Fibroblast of skin of abdomen (primary cell): ENCODE results near the gene PDGFRB. TPM values are rescaled to one million over a fixed set of nuclear protein-coding genes. Genes with fewer than 3 reads are reported as not detected.

Experiments
- DNase-seq: peaks from one replicate; pipeline ENCODE4 v3.0.0-alpha.2; 2013
- polyA plus RNA-seq, 2 experiments: library from polyadenylated mRNA; unstranded; fragments of 120-200 nt; gene quantifications; one replicate each; pipeline ENCODE4 v1.2.1, GENCODE V29; 2013; ENCODE audit not compliant: insufficient read length in 2 of 2

Gene PDGFRB
- 190 TPM for polyA plus RNA-seq (2013, experiment 1 of 2; ENCODE audit: insufficient read length)
- polyA plus RNA-seq (2013, experiment 2 of 2; ENCODE audit: insufficient read length) = 194 TPM

DNA sequence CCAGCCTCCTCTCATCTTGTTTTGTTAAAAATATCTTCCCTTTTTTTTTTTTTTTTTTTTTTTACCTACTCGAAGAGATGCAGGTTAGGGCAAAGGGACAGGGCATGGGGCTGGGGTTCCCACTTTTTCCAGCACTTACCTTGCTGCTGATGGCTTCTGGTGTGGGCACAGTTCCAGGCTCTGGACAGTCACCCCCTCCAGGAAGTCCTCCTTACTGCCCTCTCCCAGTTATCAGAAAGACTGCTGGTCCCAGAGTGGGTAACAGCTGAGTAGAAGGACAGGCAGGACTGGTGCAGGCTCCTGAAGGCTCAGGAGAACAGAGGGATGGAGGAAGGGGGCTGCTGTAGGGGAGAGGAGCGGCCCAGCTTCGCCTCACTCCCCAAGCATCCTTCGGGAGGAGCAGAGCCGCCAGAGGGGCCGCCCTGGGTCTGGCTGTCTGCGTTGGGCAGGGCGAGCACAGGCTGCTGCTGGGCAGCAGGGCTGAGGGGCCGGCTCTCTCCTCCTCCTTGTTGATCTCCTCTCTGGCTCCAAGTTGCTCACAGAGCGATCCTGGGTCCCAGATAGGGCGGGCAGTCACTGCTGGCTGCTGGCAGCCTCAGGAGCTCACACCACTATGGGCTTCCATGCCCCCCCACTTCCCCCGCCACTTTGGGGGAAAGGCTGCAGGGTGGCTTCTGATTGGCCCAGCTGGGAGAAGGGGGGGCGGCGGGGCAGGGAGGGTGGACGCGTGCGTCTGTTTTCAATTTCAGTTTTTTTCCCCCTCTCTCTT lies at the start of gene PDGFRB:
Gene PDGFRB (minus strand): TSS at position 588 of the 769 bp plus-strand sequence. CDS start 18,798 bp downstream, outside the sequence.
- peak; percentile 95 for DNase-seq

GRCh38 chr5:150204590-150204960 lies 48.9 kb upstream of the PDGFRB start:
- DNase-seq = no peak

GRCh38 chr5:150203832-150204589 lies 48.4 kb upstream of the PDGFRB start:
- DNase-seq = no peak

- DNase-seq = no peak
These were observed 46.9 kb upstream of the PDGFRB start for GRCh38 chr5:150202501-150202900.

GRCh38 chr5:150197476-150197875 lies 41.8 kb upstream of the PDGFRB start:
- DNase-seq = no peak

DNA sequence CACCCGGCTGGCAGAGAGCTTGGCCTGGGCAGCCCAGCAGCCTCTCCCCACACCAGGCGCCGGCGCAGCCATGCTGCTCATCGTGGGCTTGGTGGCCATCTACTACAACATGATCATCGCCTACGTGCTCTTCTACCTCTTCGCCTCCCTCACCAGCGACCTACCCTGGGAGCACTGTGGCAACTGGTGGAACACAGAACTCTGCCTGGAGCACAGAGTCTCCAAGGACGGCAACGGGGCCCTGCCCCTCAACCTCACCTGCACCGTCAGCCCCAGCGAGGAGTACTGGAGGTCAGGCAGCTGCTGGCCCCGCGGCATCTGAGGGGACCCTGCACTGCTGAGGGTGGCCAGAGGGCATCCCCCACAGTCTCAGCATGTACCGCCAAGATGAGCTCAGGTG lies 41.3 kb upstream of the PDGFRB start:
- DNase-seq = no peak

- no peak for DNase-seq
These were observed 40.9 kb upstream of the PDGFRB start for GRCh38 chr5:150196514-150196913.

DNA sequence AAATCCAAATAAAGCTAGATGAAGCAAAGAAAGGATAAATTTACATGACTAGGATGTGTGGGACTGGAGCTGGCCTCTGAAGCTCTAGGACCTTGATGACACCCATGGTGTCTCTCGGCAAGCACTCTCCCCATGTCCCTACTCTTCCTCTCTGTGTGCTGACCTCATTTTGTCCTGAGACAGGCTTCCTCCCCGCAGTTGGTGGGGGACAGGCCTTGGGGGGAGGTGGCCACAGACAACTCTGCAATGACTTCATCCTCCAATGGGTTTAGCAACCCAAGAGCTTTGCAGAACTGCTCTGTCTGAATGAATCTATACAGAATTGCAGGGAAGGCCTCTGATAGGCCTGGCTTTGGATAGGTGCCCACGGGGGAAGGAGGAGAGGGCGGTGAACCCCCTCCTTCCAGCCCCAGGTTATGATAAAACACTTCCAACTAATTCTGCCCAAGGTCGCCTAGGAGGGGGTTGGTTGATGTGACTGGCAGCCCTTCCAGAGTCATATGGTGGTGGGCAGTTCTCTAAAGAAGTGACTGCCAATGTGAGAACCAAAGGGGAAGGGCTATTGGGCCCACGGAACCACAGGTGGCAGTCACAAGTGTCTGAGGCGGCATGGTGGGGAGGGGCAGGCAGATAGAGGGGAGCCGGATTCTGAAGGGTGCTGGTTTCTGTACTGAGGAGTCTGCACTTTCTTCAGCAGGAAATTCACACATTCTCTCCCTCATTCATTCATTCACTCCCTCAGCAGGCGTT lies 40.3 kb upstream of the PDGFRB start:
- no peak for DNase-seq

GRCh38 chr5:150192462-150192861 lies 36.8 kb upstream of the PDGFRB start:
- DNase-seq = no peak

DNA sequence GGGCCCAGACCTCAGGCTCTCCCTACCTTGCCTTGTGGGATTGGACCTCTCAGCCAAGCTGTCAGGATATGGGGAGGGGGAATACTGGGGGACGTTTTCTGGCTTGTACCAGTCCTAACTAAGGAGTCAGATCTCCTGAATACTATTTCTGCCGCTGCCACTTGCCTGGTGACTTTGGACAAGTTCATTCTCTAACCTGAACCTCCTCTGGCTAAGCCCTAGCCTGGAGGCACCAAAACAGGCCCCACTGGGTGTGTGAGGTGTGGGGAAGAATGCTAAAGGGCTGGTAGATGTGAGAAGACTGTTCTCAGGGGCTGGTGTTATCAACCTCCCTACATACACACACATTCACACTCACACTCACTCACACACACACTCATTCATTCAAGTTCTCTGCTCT lies 35.3 kb upstream of the PDGFRB start:
- no peak for DNase-seq

DNA sequence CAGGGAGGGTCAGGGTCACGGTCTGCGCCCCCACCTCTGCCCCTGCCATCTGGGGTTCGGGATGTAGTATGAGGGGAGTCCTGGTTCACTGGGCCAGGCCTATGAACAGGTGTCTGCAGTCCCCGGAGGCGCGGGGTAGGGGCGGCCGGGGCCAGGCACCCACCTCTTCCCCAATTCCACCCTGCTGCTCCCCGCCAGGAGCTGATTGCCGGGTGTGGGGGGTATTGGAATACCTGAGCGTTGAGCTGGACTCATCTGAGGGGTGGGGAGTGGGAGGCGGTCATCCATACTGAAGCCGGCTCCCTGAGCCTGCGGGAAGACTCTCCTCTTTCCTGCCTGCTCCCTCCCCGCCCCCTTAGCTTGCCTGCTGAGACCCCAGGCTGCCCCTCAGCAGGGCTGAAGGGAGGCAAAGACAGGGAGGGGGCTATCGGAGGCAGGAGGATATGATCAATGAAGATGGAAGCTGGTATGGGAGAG lies 34.9 kb upstream of the PDGFRB start:
- DNase-seq = no peak

GRCh38 chr5:150189728-150190502 lies 34.3 kb upstream of the PDGFRB start, which contains the start of gene SLC6A7:
SLC6A7 (plus strand) TSS chr5:150190062; CDS start chr5:150190328, 266 bp downstream.
- DNase-seq = no peak

- no peak for DNase-seq
These were observed 33.7 kb upstream of the PDGFRB start for GRCh38 chr5:150189326-150189725.

- no peak for DNase-seq
These were observed 32.6 kb upstream of the PDGFRB start for GRCh38 chr5:150188146-150188842.

GRCh38 chr5:150186897-150187296 lies 31.3 kb upstream of the PDGFRB start:
- DNase-seq = no peak

- no peak for DNase-seq
These were observed 30.5 kb upstream of the PDGFRB start for GRCh38 chr5:150186137-150186536.

- DNase-seq = no peak
These were observed 29.6 kb upstream of the PDGFRB start for GRCh38 chr5:150184990-150185912.

- no peak for DNase-seq
These were observed 28.4 kb upstream of the PDGFRB start for GRCh38 chr5:150184006-150184405.

DNA sequence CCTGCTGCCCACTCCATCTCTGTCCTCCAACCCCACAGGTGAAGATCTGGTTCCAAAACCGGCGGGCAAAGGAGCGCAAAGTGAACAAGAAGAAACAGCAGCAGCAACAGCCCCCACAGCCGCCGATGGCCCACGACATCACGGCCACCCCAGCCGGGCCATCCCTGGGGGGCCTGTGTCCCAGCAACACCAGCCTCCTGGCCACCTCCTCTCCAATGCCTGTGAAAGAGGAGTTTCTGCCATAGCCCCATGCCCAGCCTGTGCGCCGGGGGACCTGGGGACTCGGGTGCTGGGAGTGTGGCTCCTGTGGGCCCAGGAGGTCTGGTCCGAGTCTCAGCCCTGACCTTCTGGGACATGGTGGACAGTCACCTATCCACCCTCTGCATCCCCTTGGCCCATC lies 27.8 kb upstream of the PDGFRB start:
- no peak for DNase-seq

- no peak for DNase-seq
These were observed 27.1 kb upstream of the PDGFRB start for GRCh38 chr5:150182774-150183173.
